Fibroblast of lung (primary cell): ENCODE measurements around the gene MRPL52.

ENCODE experiments used
- EZH2 ChIP-seq: IDR thresholded peaks from 2 replicates; pipeline ENCODE4 v1.5.1; 2012; ENCODE audit warnings: low read length, control low read depth, mild to moderate bottlenecking; ENCODE audit errors: missing control alignments
- TF ChIP-seq, protein P1 (sequence below), 2 donors: IDR thresholded peaks in 1 of 2; conservative IDR thresholded peaks in 1 of 2; 1 replicate in 1 of 2; 2 replicates in 1 of 2; pipeline ENCODE4 v1.5.1; 2011 to 2012; ENCODE audit warnings: low read length in 2 of 2, control low read depth in 1 of 2, inconsistent platforms in 1 of 2, low read depth in 1 of 2, mild to moderate bottlenecking in 1 of 2

DNA sequence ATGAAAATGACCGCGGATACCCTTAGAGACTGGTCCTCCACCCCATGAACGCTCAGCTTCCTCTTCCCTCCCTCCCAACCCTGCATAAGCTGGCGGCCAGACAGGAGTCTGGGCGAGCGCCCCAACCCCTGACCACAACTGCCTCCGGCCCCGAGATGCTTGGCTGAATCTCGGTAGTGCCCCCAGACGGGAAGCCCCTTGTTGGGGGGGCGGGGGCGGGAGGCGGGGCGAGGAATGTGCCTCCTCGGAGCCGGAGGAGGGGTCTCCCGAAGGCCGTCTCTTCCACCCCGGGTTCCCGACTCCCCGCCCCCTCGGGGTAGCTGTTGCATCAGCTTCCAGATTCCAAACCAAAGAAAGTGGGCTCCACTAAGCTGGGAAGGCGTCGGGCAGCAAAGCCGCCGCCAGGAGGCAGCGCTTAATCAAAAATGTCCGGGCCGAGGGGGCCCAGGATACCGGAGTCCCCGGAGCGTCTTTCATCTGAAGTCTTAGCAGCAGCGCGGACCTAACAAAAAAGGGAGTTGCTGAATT lies 7.1 kb upstream of the MRPL52 start:
- TF ChIP-seq, protein P1, sequence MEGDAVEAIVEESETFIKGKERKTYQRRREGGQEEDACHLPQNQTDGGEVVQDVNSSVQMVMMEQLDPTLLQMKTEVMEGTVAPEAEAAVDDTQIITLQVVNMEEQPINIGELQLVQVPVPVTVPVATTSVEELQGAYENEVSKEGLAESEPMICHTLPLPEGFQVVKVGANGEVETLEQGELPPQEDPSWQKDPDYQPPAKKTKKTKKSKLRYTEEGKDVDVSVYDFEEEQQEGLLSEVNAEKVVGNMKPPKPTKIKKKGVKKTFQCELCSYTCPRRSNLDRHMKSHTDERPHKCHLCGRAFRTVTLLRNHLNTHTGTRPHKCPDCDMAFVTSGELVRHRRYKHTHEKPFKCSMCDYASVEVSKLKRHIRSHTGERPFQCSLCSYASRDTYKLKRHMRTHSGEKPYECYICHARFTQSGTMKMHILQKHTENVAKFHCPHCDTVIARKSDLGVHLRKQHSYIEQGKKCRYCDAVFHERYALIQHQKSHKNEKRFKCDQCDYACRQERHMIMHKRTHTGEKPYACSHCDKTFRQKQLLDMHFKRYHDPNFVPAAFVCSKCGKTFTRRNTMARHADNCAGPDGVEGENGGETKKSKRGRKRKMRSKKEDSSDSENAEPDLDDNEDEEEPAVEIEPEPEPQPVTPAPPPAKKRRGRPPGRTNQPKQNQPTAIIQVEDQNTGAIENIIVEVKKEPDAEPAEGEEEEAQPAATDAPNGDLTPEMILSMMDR (conservative IDR thresholded peaks at IDR 0.05 in 1 of 2, IDR thresholded peaks at IDR 0.05 in 1 of 2; ENCODE audit: low read depth in 1 of 2, low read length in 2 of 2) = peak; percentile 76 to 81
- no peak for TF ChIP-seq EZH2
